ENCODE measurements around the gene RAX2.

- TF ChIP-seq ZNF879 (CRISPR knock-in tag; IDR thresholded peaks at IDR 0.05) (no peak), REST (IDR thresholded peaks at IDR 0.05; ENCODE audit: borderline replicate concordance in 1 of 2, low read depth in 1 of 2, low read length in 2 of 2) (no peak), CTCF (CRISPR knock-in tag; IDR thresholded peaks at IDR 0.05) (no peak), GABPB1 (CRISPR knock-in tag; IDR thresholded peaks at IDR 0.05) (no peak), ZSCAN22 (CRISPR knock-in tag; IDR thresholded peaks at IDR 0.05) (no peak)
Measured at GRCh38 chr19:3753631-3754410, 18.2 kb downstream of the RAX2 start.
